DMS79 treated with DMSO at 0.1 percent for 48 hours (cell line): ENCODE measurements around the gene C4orf54.

ENCODE experiments used
- DNase-seq: peaks from one replicate; lab custom pipeline; 2025; lab: John Stamatoyannopoulos, UW

Gene C4orf54

GRCh38 chr4:99657798-99658197, at the start of gene C4orf54:
Gene C4orf54, minus strand, starts transcription at chr4:99657828. Its CDS starts 3,180 bp downstream, at chr4:99654648.
- no peak for DNase-seq

GRCh38 chr4:99705891-99706290, 48.3 kb upstream of the C4orf54 start:
- no peak for DNase-seq

- DNase-seq = no peak
These were observed 39.2 kb upstream of the C4orf54 start for GRCh38 chr4:99696801-99697200.

GRCh38 chr4:99693140-99693539, 35.5 kb upstream of the C4orf54 start:
- no peak for DNase-seq

- no peak for DNase-seq
These were observed 33.4 kb upstream of the C4orf54 start for GRCh38 chr4:99690990-99691389.

GRCh38 chr4:99690472-99690871, 32.8 kb upstream of the C4orf54 start:
- DNase-seq = no peak

GRCh38 chr4:99687120-99687519, 29.5 kb upstream of the C4orf54 start:
- DNase-seq = no peak

- DNase-seq = no peak
These were observed 27.6 kb upstream of the C4orf54 start for GRCh38 chr4:99685234-99685633.

GRCh38 chr4:99683895-99684294, 26.3 kb upstream of the C4orf54 start:
- DNase-seq = no peak

- DNase-seq = no peak
These were observed 22.3 kb upstream of the C4orf54 start for GRCh38 chr4:99679976-99680375.

- peak; percentile 54 for DNase-seq
These were observed 21.6 kb upstream of the C4orf54 start for GRCh38 chr4:99679204-99679603.

- DNase-seq = no peak
These were observed 19.5 kb upstream of the C4orf54 start for GRCh38 chr4:99677161-99677560.

GRCh38 chr4:99670409-99671073, 12.9 kb upstream of the C4orf54 start:
- no peak for DNase-seq

GRCh38 chr4:99669084-99669483, 11.5 kb upstream of the C4orf54 start:
- DNase-seq = no peak

- DNase-seq = no peak
These were observed 10.8 kb upstream of the C4orf54 start for GRCh38 chr4:99668472-99668871.

- DNase-seq = no peak
These were observed 8.4 kb upstream of the C4orf54 start for GRCh38 chr4:99665983-99666382.

- DNase-seq = peak; percentile 38
These were observed 7.1 kb upstream of the C4orf54 start for GRCh38 chr4:99664716-99665115.

GRCh38 chr4:99661907-99662306, 4.3 kb upstream of the C4orf54 start:
- no peak for DNase-seq

GRCh38 chr4:99658666-99659065, 1.0 kb upstream of the C4orf54 start:
- DNase-seq = no peak

- DNase-seq = peak; percentile 78
These were observed 2.1 kb downstream of the C4orf54 start for GRCh38 chr4:99655308-99656081.

GRCh38 chr4:99654361-99654761, 3.3 kb downstream of the C4orf54 start:
- DNase-seq = peak; percentile 26

- DNase-seq = no peak
These were observed 3.7 kb downstream of the C4orf54 start for GRCh38 chr4:99653916-99654315.

GRCh38 chr4:99652596-99653436, 4.8 kb downstream of the C4orf54 start:
- peak; percentile 63 for DNase-seq
